Measurements from ENCODE around the gene PRKCE. TPM values are rescaled to one million over a fixed set of nuclear protein-coding genes. Genes with fewer than 3 reads are reported as not detected.
A peak's percentile ranks its signal among the peaks of the same experiment; 100 is the strongest.

PRKCE gene
- total and polyA plus RNA-seq, 4 donors, result 2.5 to 38.6 (median 5.8) TPM

DNA sequence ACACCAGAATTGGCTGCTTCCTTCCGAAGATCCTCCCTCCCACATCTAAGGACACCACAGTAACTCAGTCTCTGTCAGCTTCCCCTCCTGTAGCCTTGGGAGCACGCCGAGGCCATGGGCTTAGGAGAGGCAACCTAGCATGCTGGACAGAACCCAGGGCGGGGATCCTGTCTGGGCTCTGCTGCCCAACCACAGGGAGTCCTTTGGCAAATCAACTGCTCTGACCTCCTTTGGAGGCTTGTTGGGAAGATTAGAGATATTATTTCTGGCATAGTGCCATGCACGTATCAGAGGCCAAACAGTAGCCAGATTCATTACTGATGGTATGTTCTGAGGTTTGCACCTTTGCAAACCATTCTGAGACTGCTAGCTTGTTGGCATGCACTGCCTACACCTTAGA lies 383.1 kb downstream of the PRKCE start:
- Histone ChIP-seq H3K36me3 (ENCODE audit: control insufficient read depth in 4 of 4, insufficient read depth in 3 of 4, low read depth in 1 of 4, low read length in 3 of 4) (no peaks in the 10 kb centered on the region), H3K4me1 (ENCODE audit: control insufficient read depth in 4 of 4, insufficient read depth in 4 of 4, low read length in 3 of 4) (peaks cover 8 to 72% (median 60%) of the 10 kb centered on the region in 4 donors), H3K9ac (ENCODE audit: low read depth in 1 of 2, low read length in 2 of 2) (no peak overlapping the region), H3K4me3 (ENCODE audit: low read depth in 1 of 3, low read length in 3 of 3) (no peak overlapping the region), H3K27ac (ENCODE audit: low read depth in 1 of 2, low read length in 2 of 2) (no peak overlapping the region), H3K9me3 (ENCODE audit: control insufficient read depth in 4 of 4, low read length in 3 of 4) (no peaks in the 10 kb centered on the region), H3K27me3 (ENCODE audit: control insufficient read depth in 4 of 4, insufficient read depth in 4 of 4, low read length in 3 of 4) (no peaks in the 10 kb centered on the region)
- WGBS, result 84% methylated on average over 5 of the region's 5 CpGs
- no peak for DNase-seq (ENCODE audit: low spot score)
- no peak for TF ChIP-seq ZBTB33 (IDR thresholded peaks at IDR 0.05)
- TF ChIP-seq HNF4A (conservative IDR thresholded peaks at IDR 0.05), result no peak
- TF ChIP-seq NR2F2 (IDR thresholded peaks at IDR 0.05), result peak; percentile 45
- TF ChIP-seq, protein P1, sequence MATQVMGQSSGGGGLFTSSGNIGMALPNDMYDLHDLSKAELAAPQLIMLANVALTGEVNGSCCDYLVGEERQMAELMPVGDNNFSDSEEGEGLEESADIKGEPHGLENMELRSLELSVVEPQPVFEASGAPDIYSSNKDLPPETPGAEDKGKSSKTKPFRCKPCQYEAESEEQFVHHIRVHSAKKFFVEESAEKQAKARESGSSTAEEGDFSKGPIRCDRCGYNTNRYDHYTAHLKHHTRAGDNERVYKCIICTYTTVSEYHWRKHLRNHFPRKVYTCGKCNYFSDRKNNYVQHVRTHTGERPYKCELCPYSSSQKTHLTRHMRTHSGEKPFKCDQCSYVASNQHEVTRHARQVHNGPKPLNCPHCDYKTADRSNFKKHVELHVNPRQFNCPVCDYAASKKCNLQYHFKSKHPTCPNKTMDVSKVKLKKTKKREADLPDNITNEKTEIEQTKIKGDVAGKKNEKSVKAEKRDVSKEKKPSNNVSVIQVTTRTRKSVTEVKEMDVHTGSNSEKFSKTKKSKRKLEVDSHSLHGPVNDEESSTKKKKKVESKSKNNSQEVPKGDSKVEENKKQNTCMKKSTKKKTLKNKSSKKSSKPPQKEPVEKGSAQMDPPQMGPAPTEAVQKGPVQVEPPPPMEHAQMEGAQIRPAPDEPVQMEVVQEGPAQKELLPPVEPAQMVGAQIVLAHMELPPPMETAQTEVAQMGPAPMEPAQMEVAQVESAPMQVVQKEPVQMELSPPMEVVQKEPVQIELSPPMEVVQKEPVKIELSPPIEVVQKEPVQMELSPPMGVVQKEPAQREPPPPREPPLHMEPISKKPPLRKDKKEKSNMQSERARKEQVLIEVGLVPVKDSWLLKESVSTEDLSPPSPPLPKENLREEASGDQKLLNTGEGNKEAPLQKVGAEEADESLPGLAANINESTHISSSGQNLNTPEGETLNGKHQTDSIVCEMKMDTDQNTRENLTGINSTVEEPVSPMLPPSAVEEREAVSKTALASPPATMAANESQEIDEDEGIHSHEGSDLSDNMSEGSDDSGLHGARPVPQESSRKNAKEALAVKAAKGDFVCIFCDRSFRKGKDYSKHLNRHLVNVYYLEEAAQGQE (IDR thresholded peaks at IDR 0.05), result no peak
- TF ChIP-seq, protein P2, sequence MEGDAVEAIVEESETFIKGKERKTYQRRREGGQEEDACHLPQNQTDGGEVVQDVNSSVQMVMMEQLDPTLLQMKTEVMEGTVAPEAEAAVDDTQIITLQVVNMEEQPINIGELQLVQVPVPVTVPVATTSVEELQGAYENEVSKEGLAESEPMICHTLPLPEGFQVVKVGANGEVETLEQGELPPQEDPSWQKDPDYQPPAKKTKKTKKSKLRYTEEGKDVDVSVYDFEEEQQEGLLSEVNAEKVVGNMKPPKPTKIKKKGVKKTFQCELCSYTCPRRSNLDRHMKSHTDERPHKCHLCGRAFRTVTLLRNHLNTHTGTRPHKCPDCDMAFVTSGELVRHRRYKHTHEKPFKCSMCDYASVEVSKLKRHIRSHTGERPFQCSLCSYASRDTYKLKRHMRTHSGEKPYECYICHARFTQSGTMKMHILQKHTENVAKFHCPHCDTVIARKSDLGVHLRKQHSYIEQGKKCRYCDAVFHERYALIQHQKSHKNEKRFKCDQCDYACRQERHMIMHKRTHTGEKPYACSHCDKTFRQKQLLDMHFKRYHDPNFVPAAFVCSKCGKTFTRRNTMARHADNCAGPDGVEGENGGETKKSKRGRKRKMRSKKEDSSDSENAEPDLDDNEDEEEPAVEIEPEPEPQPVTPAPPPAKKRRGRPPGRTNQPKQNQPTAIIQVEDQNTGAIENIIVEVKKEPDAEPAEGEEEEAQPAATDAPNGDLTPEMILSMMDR (IDR thresholded peaks at IDR 0.05; ENCODE audit: low read depth, low read length, missing input control), result no peak
- no peak for TF ChIP-seq HNF4G (IDR thresholded peaks at IDR 0.05)
- TF ChIP-seq RXRA (IDR thresholded peaks at IDR 0.05), result peak in 1 of 2 donors; percentile 69
- TF ChIP-seq YY1 (IDR thresholded peaks at IDR 0.05), result no peak

- no peak overlapping the region for H3K9ac ChIP-seq (ENCODE audit: low read depth in 1 of 2, low read length in 2 of 2)
- H3K27me3 ChIP-seq (ENCODE audit: control insufficient read depth in 4 of 4, insufficient read depth in 4 of 4, low read length in 3 of 4), result no peaks in the 10 kb centered on the region
- H3K36me3 ChIP-seq (ENCODE audit: control insufficient read depth in 4 of 4, insufficient read depth in 3 of 4, low read depth in 1 of 4, low read length in 3 of 4), result no peaks in the 10 kb centered on the region
- no peaks in the 10 kb centered on the region for H3K9me3 ChIP-seq (ENCODE audit: control insufficient read depth in 4 of 4, low read length in 3 of 4)
- TF ChIP-seq, protein P3, sequence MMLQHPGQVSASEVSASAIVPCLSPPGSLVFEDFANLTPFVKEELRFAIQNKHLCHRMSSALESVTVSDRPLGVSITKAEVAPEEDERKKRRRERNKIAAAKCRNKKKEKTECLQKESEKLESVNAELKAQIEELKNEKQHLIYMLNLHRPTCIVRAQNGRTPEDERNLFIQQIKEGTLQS (IDR thresholded peaks at IDR 0.05), result no peak
- TF ChIP-seq EGR1 (IDR thresholded peaks at IDR 0.05; ENCODE audit: low read depth in 2 of 2) (no peak), MAX (IDR thresholded peaks at IDR 0.05) (no peak), SP1 (IDR thresholded peaks at IDR 0.05) (no peak)
- WGBS, result 92% methylated on average over 7 of the region's 7 CpGs
- no peak for DNase-seq (ENCODE audit: low spot score)
- peak overlapping the region; percentile 42 to 72 for H3K27ac ChIP-seq (ENCODE audit: low read depth in 1 of 2, low read length in 2 of 2)
- H3K4me3 ChIP-seq (ENCODE audit: low read depth in 1 of 3, low read length in 3 of 3), result no peak overlapping the region
- H3K4me1 ChIP-seq (ENCODE audit: control insufficient read depth in 4 of 4, insufficient read depth in 4 of 4, low read length in 3 of 4), result peaks cover 13 to 72% (median 62%) of the 10 kb centered on the region in 4 donors
Observed at GRCh38 chr2:46036929-46037328, 385.5 kb downstream of the PRKCE start.

Data from liver (tissue), 9 donors.